Liver (tissue), 9 donors: ENCODE measurements around the gene TMEM163. TPM values are rescaled to one million over a fixed set of nuclear protein-coding genes. Genes with fewer than 3 reads are reported as not detected.

ENCODE experiments used
- DNase-seq: peaks from one replicate; pipeline ENCODE4 v3.0.0-alpha.2; 2017; ENCODE audit warnings: low spot score
- H3K27ac ChIP-seq, 2 donors: one replicate each; pipeline ENCODE4 v1.7.0; 2013; ENCODE audit warnings: inconsistent platforms in 2 of 2, low read length in 2 of 2, control low read depth in 1 of 2, low read depth in 1 of 2, mild to moderate bottlenecking in 1 of 2
- H3K27me3 ChIP-seq, 4 donors: one replicate each; pipeline versions ENCODE4 v1.6.1 to v1.7.0; 2013; ENCODE audit warnings: low read length in 3 of 4, inconsistent platforms in 1 of 4, mild to moderate bottlenecking in 1 of 4, moderate library complexity in 1 of 4; ENCODE audit not compliant: control insufficient read depth in 4 of 4, insufficient read depth in 4 of 4
- H3K36me3 ChIP-seq, 4 donors: one replicate each; pipeline versions ENCODE4 v1.6.1 to v1.7.0; 2013; ENCODE audit warnings: low read length in 3 of 4, mild to moderate bottlenecking in 3 of 4, low read depth in 1 of 4, moderate library complexity in 1 of 4; ENCODE audit not compliant: control insufficient read depth in 4 of 4, insufficient read depth in 3 of 4
- H3K4me1 ChIP-seq, 4 donors: one replicate each; pipeline versions ENCODE4 v1.6.1 to v1.7.0; 2013; ENCODE audit warnings: low read length in 3 of 4, mild to moderate bottlenecking in 3 of 4, moderate library complexity in 1 of 4; ENCODE audit not compliant: control insufficient read depth in 4 of 4, insufficient read depth in 4 of 4
- H3K4me3 ChIP-seq, 3 donors: one replicate each; pipeline versions ENCODE4 v1.6.1 to v1.7.0; 2013; ENCODE audit warnings: low read length in 3 of 3, control low read depth in 1 of 3, low read depth in 1 of 3, mild to moderate bottlenecking in 1 of 3
- H3K9ac ChIP-seq, 2 donors: one replicate each; pipeline ENCODE4 v1.7.0; 2013; ENCODE audit warnings: low read length in 2 of 2, mild to moderate bottlenecking in 2 of 2, moderate library complexity in 2 of 2, control low read depth in 1 of 2, low read depth in 1 of 2
- H3K9me3 ChIP-seq, 4 donors: one replicate each; pipeline versions ENCODE4 v1.6.1 to v1.7.0; 2013; ENCODE audit warnings: low read length in 3 of 4; ENCODE audit not compliant: control insufficient read depth in 4 of 4
- ATF3 ChIP-seq: IDR thresholded peaks from 2 replicates; pipeline ENCODE4 v1.6.1; 2016; ENCODE audit warnings: antibody characterized with exemption
- CTCF ChIP-seq: fragments of 150-350 bp; IDR thresholded peaks from 2 replicates; pipeline ENCODE4 v1.5.1; 2017; ENCODE audit warnings: improper control_type of control experiment, low read depth, low read length; ENCODE audit not compliant: missing input control
- FOXA1 ChIP-seq: IDR thresholded peaks from 2 replicates; pipeline ENCODE4 v1.6.1; 2016; ENCODE audit warnings: antibody characterized with exemption
- GABPA ChIP-seq, 2 donors: IDR thresholded peaks in 1 of 2; conservative IDR thresholded peaks in 1 of 2; 2 replicates each; pipeline ENCODE4 v1.6.1; 2016; ENCODE audit warnings: antibody characterized with exemption in 2 of 2, mild to moderate bottlenecking in 1 of 2, moderate library complexity in 1 of 2
- HNF4A ChIP-seq, 2 donors: conservative IDR thresholded peaks; 2 replicates each; pipeline ENCODE4 v1.6.1; 2016; ENCODE audit warnings: antibody characterized with exemption in 2 of 2, mild to moderate bottlenecking in 2 of 2
- HNF4G ChIP-seq: IDR thresholded peaks from 2 replicates; pipeline ENCODE4 v1.6.1; 2016; ENCODE audit warnings: antibody characterized with exemption
- MAX ChIP-seq: IDR thresholded peaks from 2 replicates; pipeline ENCODE4 v1.6.1; 2016; ENCODE audit warnings: antibody characterized with exemption
- NR2F2 ChIP-seq: IDR thresholded peaks from 2 replicates; pipeline ENCODE4 v1.6.1; 2016; ENCODE audit warnings: antibody characterized with exemption
- RAD21 ChIP-seq, 2 donors: IDR thresholded peaks; 2 replicates each; pipeline ENCODE4 v1.6.1; 2016; ENCODE audit warnings: antibody characterized with exemption in 2 of 2, mild to moderate bottlenecking in 2 of 2
- REST ChIP-seq: IDR thresholded peaks from 2 replicates; pipeline ENCODE4 v1.6.1; 2016; ENCODE audit warnings: antibody characterized with exemption, mild to moderate bottlenecking
- RXRA ChIP-seq, 2 donors: IDR thresholded peaks; 2 replicates each; pipeline ENCODE4 v1.6.1; 2017 to 2018; ENCODE audit warnings: antibody characterized with exemption in 2 of 2, mild to moderate bottlenecking in 1 of 2
- TAF1 ChIP-seq: conservative IDR thresholded peaks from 2 replicates; pipeline ENCODE4 v1.6.1; 2016; ENCODE audit warnings: antibody characterized with exemption, mild to moderate bottlenecking
- ZBTB33 ChIP-seq: IDR thresholded peaks from 2 replicates; pipeline ENCODE4 v1.6.1; 2016; ENCODE audit warnings: antibody characterized with exemption
- WGBS: extraction: QIAGEN DNeasy Blood & Tissue Kit; methylation state at CpG from one replicate; pipeline ENCODE4 v1.1.7; 2013; 5-methylcytosine and 5-hydroxymethylcytosine counted together
- polyA plus RNA-seq, 2 donors: library from polyadenylated mRNA; stranded (reverse) in 1 of 2; unstranded in 1 of 2; fragments of 200-250 nt in 1 of 2; fragments of >200 nt in 1 of 2; fragmentation: Nextera tagmentation in 1 of 2; extraction: Ambion mirVana in 1 of 2; gene quantifications; one replicate each; pipeline versions ENCODE4 v1.2.1 to v1.2.3, GENCODE V29; 2013 to 2015
- total RNA-seq, 2 donors: library from RNA; depleted of rRNA; stranded (reverse); fragments of >200 nt; gene quantifications; one replicate each; pipeline ENCODE4 v1.2.3, GENCODE V29; 2014
- donor health status: healthy.
- donor health status: healthy.
- donor health status: healthy.
- donor health status: healthy.
- donor health status: healthy.

The TMEM163 gene
- total RNA-seq (under 1 TPM; 0.17 to 0.33 TPM), polyA plus RNA-seq (under 1 TPM; 0.08 to 0.48 TPM)

- 9% methylated on average over 99 of the region's 99 CpGs for WGBS
- H3K9ac ChIP-seq: no peak within 1 kb of the TSS
- TF ChIP-seq ATF3: no peak
- peaks cover 4 to 15% (median 11%) of the 10 kb centered on the region in 4 donors for H3K4me1 ChIP-seq
- H3K9me3 ChIP-seq: no peaks in the 10 kb centered on the region
- DNase-seq: no peak
- no peak within 1 kb of the TSS for H3K27ac ChIP-seq
- peak within 1 kb of the TSS in 2 of 3 donors; percentile 22 to 61 for H3K4me3 ChIP-seq
- no peaks in the 10 kb centered on the region for H3K36me3 ChIP-seq
- peaks cover 0 to 23% (median 11%) of the 10 kb centered on the region in 4 donors for H3K27me3 ChIP-seq
These were observed at the start of gene TMEM163 for GRCh38 chr2:134718817-134719814. Gene TMEM163, minus strand, starts transcription at chr2:134719000.

GRCh38 chr2:134766583-134766982 lies 47.8 kb upstream of the TMEM163 start:
- Histone ChIP-seq H3K4me1 (no peaks in the 10 kb centered on the region), H3K27me3 (no peaks in the 10 kb centered on the region), H3K36me3 (no peaks in the 10 kb centered on the region), H3K4me3 (no peak overlapping the region), H3K9me3 (no peaks in the 10 kb centered on the region), H3K27ac (no peak overlapping the region), H3K9ac (no peak overlapping the region)
- DNase-seq: no peak
- TF ChIP-seq RAD21 (IDR thresholded peaks at IDR 0.05) (no peak), FOXA1 (no peak), CTCF (no peak), GABPA (IDR thresholded peaks at IDR 0.05 in 1 of 2, conservative IDR thresholded peaks at IDR 0.05 in 1 of 2) (no peak), RXRA (IDR thresholded peaks at IDR 0.05) (no peak), MAX (no peak)
- WGBS: 76% methylated on average over 5 of the region's 5 CpGs

GRCh38 chr2:134765987-134766386 lies 47.2 kb upstream of the TMEM163 start:
- Histone ChIP-seq H3K27me3 (no peaks in the 10 kb centered on the region), H3K9ac (no peak overlapping the region), H3K4me1 (no peaks in the 10 kb centered on the region), H3K36me3 (no peaks in the 10 kb centered on the region), H3K27ac (no peak overlapping the region), H3K4me3 (no peak overlapping the region), H3K9me3 (no peaks in the 10 kb centered on the region)
- no peak for TF ChIP-seq MAX
- no peak for TF ChIP-seq RXRA (IDR thresholded peaks at IDR 0.05)
- no peak for TF ChIP-seq GABPA (IDR thresholded peaks at IDR 0.05 in 1 of 2, conservative IDR thresholded peaks at IDR 0.05 in 1 of 2)
- TF ChIP-seq NR2F2: no peak
- TF ChIP-seq CTCF: no peak
- TF ChIP-seq HNF4G: no peak
- TF ChIP-seq TAF1: no peak
- TF ChIP-seq REST: no peak
- no peak for TF ChIP-seq FOXA1
- no peak for TF ChIP-seq HNF4A (conservative IDR thresholded peaks at IDR 0.05)
- no peak for TF ChIP-seq RAD21 (IDR thresholded peaks at IDR 0.05)
- TF ChIP-seq ZBTB33: no peak
- DNase-seq: no peak
